H9 (cell line): ENCODE measurements around the gene ZSCAN32. TPM values are rescaled to one million over a fixed set of nuclear protein-coding genes. Genes with fewer than 3 reads are reported as not detected.

Experiments used
- DNase-seq: peaks from one replicate; pipeline ENCODE4 v3.0.0-alpha.2; 2017
- H2AFZ ChIP-seq: one replicate; pipeline ENCODE4 v1.6.1; 2013; ENCODE audit warnings: mild to moderate bottlenecking, low read length, control low read depth, moderate library complexity
- H2AK5ac ChIP-seq: 2 replicates; pipeline ENCODE4 v1.6.1; 2013; ENCODE audit warnings: low read length, control low read depth, mixed read lengths; ENCODE audit not compliant: insufficient read length
- H2BK120ac ChIP-seq: one replicate; pipeline ENCODE4 v1.6.1; 2013; ENCODE audit warnings: low read depth, mild to moderate bottlenecking, low read length, control low read depth, inconsistent platforms; ENCODE audit not compliant: poor library complexity, severe bottlenecking
- H2BK12ac ChIP-seq: 2 replicates; pipeline ENCODE4 v1.6.1; 2013; ENCODE audit warnings: low read length, control low read depth, mixed read lengths, low read depth; ENCODE audit not compliant: insufficient read length
- H2BK15ac ChIP-seq: 2 replicates; pipeline ENCODE4 v1.6.1; 2013; ENCODE audit warnings: low read depth, low read length, control low read depth
- H2BK20ac ChIP-seq: one replicate; pipeline ENCODE4 v1.6.1; 2013; ENCODE audit warnings: low read depth, mild to moderate bottlenecking, low read length, control low read depth, inconsistent platforms; ENCODE audit not compliant: poor library complexity, severe bottlenecking
- H2BK5ac ChIP-seq: 2 replicates; pipeline ENCODE4 v1.6.1; 2013; ENCODE audit warnings: low read length, control low read depth, mixed read lengths; ENCODE audit not compliant: insufficient read length
- H3K14ac ChIP-seq: 2 replicates; pipeline ENCODE4 v1.6.1; 2013; ENCODE audit warnings: low read length, control low read depth; ENCODE audit not compliant: insufficient read depth
- H3K18ac ChIP-seq: 2 replicates; pipeline ENCODE4 v1.6.1; 2013; ENCODE audit warnings: low read depth, mild to moderate bottlenecking, mixed read lengths, low read length, control low read depth; ENCODE audit not compliant: insufficient read length
- H3K23ac ChIP-seq: 2 replicates; pipeline ENCODE4 v1.6.1; 2013; ENCODE audit warnings: low read length, control low read depth, mixed read lengths, low read depth; ENCODE audit not compliant: insufficient read length
- H3K23me2 ChIP-seq: 2 replicates; pipeline ENCODE4 v1.6.1; 2013; ENCODE audit warnings: low read depth, mild to moderate bottlenecking, mixed read lengths, low read length, control low read depth; ENCODE audit not compliant: insufficient read length, poor library complexity, severe bottlenecking
- H3K27ac ChIP-seq: 2 replicates; pipeline ENCODE4 v1.5.1; 2013; ENCODE audit warnings: low read length, control low read depth, mixed read lengths, low read depth; ENCODE audit not compliant: insufficient read length
- H3K27me3 ChIP-seq: 2 replicates; pipeline ENCODE4 v1.6.1; 2013; ENCODE audit warnings: low read length, control low read depth, inconsistent platforms; ENCODE audit not compliant: insufficient read depth
- H3K4ac ChIP-seq: 2 replicates; pipeline ENCODE4 v1.6.1; 2013; ENCODE audit warnings: low read depth, mild to moderate bottlenecking, control low read depth, inconsistent platforms, low read length, moderate library complexity
- H3K4me1 ChIP-seq: 2 replicates; pipeline ENCODE4 v1.6.1; 2013; ENCODE audit warnings: low read length, control low read depth, inconsistent platforms; ENCODE audit not compliant: insufficient read depth
- H3K4me2 ChIP-seq: 2 replicates; pipeline ENCODE4 v1.6.1; 2013; ENCODE audit warnings: low read length, control low read depth, mixed read lengths; ENCODE audit not compliant: insufficient read length, insufficient read depth
- H3K56ac ChIP-seq: 2 replicates; pipeline ENCODE4 v1.6.1; 2013; ENCODE audit warnings: low read depth, mild to moderate bottlenecking, mixed read lengths, low read length, control low read depth; ENCODE audit not compliant: insufficient read length
- H3K79me1 ChIP-seq: 2 replicates; pipeline ENCODE4 v1.6.1; 2013; ENCODE audit warnings: low read depth, mild to moderate bottlenecking, moderate library complexity, low read length, control low read depth, inconsistent platforms; ENCODE audit not compliant: insufficient read depth, poor library complexity, severe bottlenecking
- H3K79me2 ChIP-seq: 2 replicates; pipeline ENCODE4 v1.6.1; 2013; ENCODE audit warnings: low read length, control low read depth, inconsistent platforms; ENCODE audit not compliant: insufficient read depth
- H3K9ac ChIP-seq: 2 replicates; pipeline ENCODE4 v1.6.1; 2013; ENCODE audit warnings: low read length, control low read depth, mixed read lengths; ENCODE audit not compliant: insufficient read length; ENCODE audit errors: extremely low read depth
- H3K9me3 ChIP-seq: one replicate; pipeline ENCODE4 v1.6.1; 2013; ENCODE audit warnings: low read depth, low read length, inconsistent platforms; ENCODE audit not compliant: control insufficient read depth
- H3T11ph ChIP-seq: one replicate; pipeline ENCODE4 v1.6.1; 2013; ENCODE audit warnings: mild to moderate bottlenecking, low read length, control low read depth, inconsistent platforms
- H4K20me1 ChIP-seq: one replicate; pipeline ENCODE4 v1.6.1; 2013; ENCODE audit not compliant: control insufficient read depth, insufficient read length, insufficient read depth
- H4K5ac ChIP-seq: 2 replicates; pipeline ENCODE4 v1.6.1; 2013; ENCODE audit warnings: low read depth, mild to moderate bottlenecking, mixed read lengths, low read length, control low read depth; ENCODE audit not compliant: insufficient read length
- H4K8ac ChIP-seq: replicated peaks from 2 replicates; pipeline ENCODE4 v1.6.1; 2013; ENCODE audit warnings: low read length, control low read depth, mixed read lengths, low read depth; ENCODE audit not compliant: insufficient read length
- H4K91ac ChIP-seq: 2 replicates; pipeline ENCODE4 v1.6.1; 2013; ENCODE audit warnings: low read depth, mild to moderate bottlenecking, moderate library complexity, mixed read lengths, low read length, control low read depth; ENCODE audit not compliant: insufficient read length
- H3K27ac Mint-ChIP-seq, 3 experiments: 2 replicates in 2 of 3; 3 replicates in 1 of 3; pipeline ENCODE4 v1.8.0; 2020 to 2021; ENCODE audit warnings: mixed read lengths in 3 of 3, mild to moderate bottlenecking in 1 of 3, moderate library complexity in 1 of 3
- H3K27me3 Mint-ChIP-seq: 2 replicates; pipeline ENCODE4 v1.8.0; 2021; ENCODE audit warnings: low read depth, mild to moderate bottlenecking, moderate library complexity, mixed read lengths
- H3K36me3 Mint-ChIP-seq, 3 experiments: 2 replicates in 2 of 3; 3 replicates in 1 of 3; pipeline ENCODE4 v1.8.0; 2020 to 2021; ENCODE audit warnings: low read depth in 3 of 3, mixed read lengths in 3 of 3; ENCODE audit not compliant: insufficient read depth in 1 of 3
- H3K4me1 Mint-ChIP-seq, 2 experiments: 2 replicates each; pipeline ENCODE4 v1.8.0; 2020; ENCODE audit warnings: mixed read lengths in 2 of 2
- H3K4me3 Mint-ChIP-seq, 2 experiments: 2 replicates in 1 of 2; 3 replicates in 1 of 2; pipeline ENCODE4 v1.8.0; 2020 to 2021; ENCODE audit warnings: mild to moderate bottlenecking in 2 of 2, mixed read lengths in 2 of 2, moderate library complexity in 1 of 2
- H3K9me3 Mint-ChIP-seq, 2 experiments: 2 replicates in 1 of 2; 3 replicates in 1 of 2; pipeline ENCODE4 v1.8.0; 2020; ENCODE audit warnings: mild to moderate bottlenecking in 2 of 2, mixed read lengths in 2 of 2, moderate library complexity in 1 of 2
- CTCF ChIP-seq: fragments of 200-600 bp; sonication (generic); conservative IDR thresholded peaks from 3 replicates; pipeline ENCODE4 v1.8.0; 2021; ENCODE audit warnings: antibody characterized with exemption, mild to moderate bottlenecking
- WGBS: extraction: QIAGEN DNeasy Blood & Tissue Kit; methylation state at CpG from one replicate; pipeline ENCODE4 v1.1.7; 2013; ENCODE audit warnings: missing lambda C conversion rate, low lambda C conversion rate, mixed read lengths; ENCODE audit not compliant: insufficient read length; ENCODE audit errors: extremely low coverage; 5-methylcytosine and 5-hydroxymethylcytosine counted together
- total RNA-seq: library from RNA; stranded (reverse); gene quantifications from 2 replicates; pipeline ENCODE4 v1.2.1, GENCODE V29; 2021

Gene ZSCAN32
- total RNA-seq, 1 experiment from 2014 or later, result 18.0 TPM

GRCh38 chr16:3431779-3432219, 31.0 kb upstream of the ZSCAN32 start:
- Histone ChIP-seq H2BK12ac (no peak overlapping the region), H3K79me2 (no peaks in the 10 kb centered on the region), H3K9ac (no peak overlapping the region), H3T11ph (no peak overlapping the region), H3K27me3 (no peaks in the 10 kb centered on the region), H3K23ac (no peak overlapping the region), H2AFZ (no peak overlapping the region), H3K14ac (no peak overlapping the region), H3K4ac (no peak overlapping the region), H4K8ac (no peak overlapping the region), H2BK5ac (no peak overlapping the region), H4K91ac (no peak overlapping the region), H3K79me1 (no peaks in the 10 kb centered on the region), H4K20me1 (no peaks in the 10 kb centered on the region), H3K27ac (no peak overlapping the region), H3K4me2 (no peak overlapping the region), H3K23me2 (peaks cover 2% of the 10 kb centered on the region), H2AK5ac (no peak overlapping the region), H3K9me3 (no peaks in the 10 kb centered on the region), H3K56ac (no peak overlapping the region), H2BK120ac (no peak overlapping the region), H2BK15ac (no peak overlapping the region), H3K18ac (no peak overlapping the region), H3K4me1 (no peaks in the 10 kb centered on the region), H2BK20ac (no peak overlapping the region), H4K5ac (no peak overlapping the region)
- Mint-ChIP-seq H3K9me3 (peaks cover 0 to 6% of the 10 kb centered on the region in 2 experiments; a peak in 3 of 5 replicates), H3K27me3 (no peaks in the 10 kb centered on the region; the same call in 1 of the 2 replicates), H3K36me3 (peaks cover 0 to 4% (median 3%) of the 10 kb centered on the region in 3 experiments; a peak in 4 of 7 replicates), H3K4me1 (no peaks in the 10 kb centered on the region), H3K4me3 (no peak overlapping the region; a peak in 1 of 5 replicates), H3K27ac (no peak overlapping the region)
- TF ChIP-seq CTCF, result no peak
- DNase-seq, result no peak
- no CpG with 5 or more reads among the region's 26 CpGs for WGBS
